HFFc6 (cell line): ENCODE data around the gene ZNF304. TPM values are rescaled to one million over a fixed set of nuclear protein-coding genes. Genes with fewer than 3 reads are reported as not detected.
"Not testable (repeated sequence)": the region's sequence is repeated elsewhere in the genome, so short reads cannot be mapped to it uniquely, and the experiment has no call there.

Source experiments
- DNase-seq: peaks from one replicate; pipeline ENCODE4 v3.0.0-alpha.2; 2018
- H3K27ac Mint-ChIP-seq: 2 replicates; pipeline ENCODE4 v1.8.0; 2020; ENCODE audit warnings: mild to moderate bottlenecking, mixed read lengths
- H3K27me3 Mint-ChIP-seq: 2 replicates; pipeline ENCODE4 v1.8.0; 2021; ENCODE audit warnings: mild to moderate bottlenecking, moderate library complexity, mixed read lengths; ENCODE audit not compliant: insufficient read depth
- H3K36me3 Mint-ChIP-seq: 2 replicates; pipeline ENCODE4 v1.8.0; 2021; ENCODE audit warnings: low read depth, mixed read lengths
- H3K4me1 Mint-ChIP-seq: 2 replicates; pipeline ENCODE4 v1.8.0; 2020; ENCODE audit warnings: low read depth, mixed read lengths
- H3K4me3 Mint-ChIP-seq: 2 replicates; pipeline ENCODE4 v1.8.0; 2020; ENCODE audit warnings: mild to moderate bottlenecking, moderate library complexity, mixed read lengths
- H3K9me3 Mint-ChIP-seq: 2 replicates; pipeline ENCODE4 v1.8.0; 2020; ENCODE audit warnings: mild to moderate bottlenecking, mixed read lengths
- CTCF ChIP-seq: fragments of 200-600 bp; sonication (generic); IDR thresholded peaks from 2 replicates; pipeline ENCODE4 v1.5.0; 2021; ENCODE audit warnings: antibody characterized with exemption, mild to moderate bottlenecking
- total RNA-seq, 6 experiments: library from RNA; stranded (reverse); fragmentation: NEBNext Ultra II Directional; extraction: Animal tissue kit (Norgen Biotek cat#: 25700); gene quantifications; 2 replicates in 1 of 6; 3 replicates in 5 of 6; pipeline ENCODE4 v1.2.3, GENCODE V29; 2021

Gene ZNF304
- total RNA-seq, 6 experiments from 2014 or later: 7.1 to 8.1 (median 7.7) TPM

- H3K4me1 Mint-ChIP-seq: peaks cover 17% of the 10 kb centered on the region
- H3K36me3 Mint-ChIP-seq: peaks cover 35% of the 10 kb centered on the region
- H3K4me3 Mint-ChIP-seq: peak overlapping the region; percentile 97
- no peak for TF ChIP-seq CTCF
- DNase-seq: no peak
- peaks cover 6% of the 10 kb centered on the region for H3K9me3 Mint-ChIP-seq
- H3K27ac Mint-ChIP-seq: peak overlapping the region; percentile 95
- no peaks in the 10 kb centered on the region for H3K27me3 Mint-ChIP-seq
Measured at GRCh38 chr19:57362419-57362818, 11.3 kb downstream of the ZNF304 start.

DNA sequence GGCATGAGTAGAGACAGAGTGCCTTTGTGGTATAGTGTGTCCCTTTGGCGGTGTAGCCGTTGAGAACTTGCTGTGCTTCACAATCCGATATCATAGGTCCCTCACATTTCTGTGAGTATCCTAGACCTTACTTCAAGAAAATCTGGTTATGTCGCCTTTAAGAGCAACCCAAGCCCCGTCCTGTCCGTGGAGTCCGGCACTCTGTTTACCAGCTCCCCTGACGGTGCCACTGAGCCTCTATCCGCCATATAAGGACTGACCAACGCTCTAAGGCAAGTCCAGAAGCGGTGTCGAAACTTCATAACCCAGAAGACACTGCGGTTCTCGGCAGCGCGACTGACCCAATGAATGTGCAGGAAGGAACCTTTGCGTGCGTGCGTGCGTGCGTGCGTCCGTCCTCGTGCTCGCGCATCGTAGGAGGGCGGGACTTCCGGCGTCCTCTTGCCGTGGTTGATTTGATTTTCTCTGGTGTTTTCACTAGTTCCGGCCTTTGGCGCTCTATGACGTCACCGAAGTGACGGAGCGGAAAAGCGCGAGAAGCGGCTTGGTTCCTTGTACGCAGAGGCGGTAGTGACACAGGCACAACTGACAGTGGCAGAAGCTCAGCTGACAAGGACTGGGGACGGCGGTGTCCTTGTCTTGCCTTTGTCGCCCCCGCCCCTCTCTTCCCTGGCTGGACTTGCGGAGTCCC, 12.1 kb downstream of the ZNF304 start, which contains the start of the genes TRAPPC2B and ZNF547:
TRAPPC2B (plus strand) TSS at position 555 of the 691 bp plus-strand sequence. CDS start 1,283 bp downstream, outside the sequence.
ZNF547 (plus strand) TSS at position 555 of the 691 bp plus-strand sequence. CDS start 5,005 bp downstream, outside the sequence.
- Mint-ChIP-seq H3K27me3 (no peaks in the 10 kb centered on the region), H3K4me3 (peak within 1 kb of the TSS; percentile 97), H3K36me3 (peaks cover 29% of the 10 kb centered on the region), H3K4me1 (peaks cover 17% of the 10 kb centered on the region), H3K9me3 (peaks cover 6% of the 10 kb centered on the region), H3K27ac (peak within 1 kb of the TSS; percentile 95)
- no peak for TF ChIP-seq CTCF
- DNase-seq: peak; percentile 100

- no peak for TF ChIP-seq CTCF
- Mint-ChIP-seq H3K4me3 (peak overlapping the region; percentile 97), H3K27ac (peak overlapping the region; percentile 95), H3K4me1 (peaks cover 17% of the 10 kb centered on the region), H3K36me3 (peaks cover 26% of the 10 kb centered on the region), H3K27me3 (no peaks in the 10 kb centered on the region), H3K9me3 (peaks cover 6% of the 10 kb centered on the region)
- DNase-seq: no peak
Measured at GRCh38 chr19:57363688-57364181, 12.7 kb downstream of the ZNF304 start.

- no peak for TF ChIP-seq CTCF
- no peak overlapping the region for H3K27ac Mint-ChIP-seq
- no peak for DNase-seq
- H3K4me1 Mint-ChIP-seq: peaks cover 17% of the 10 kb centered on the region
- H3K4me3 Mint-ChIP-seq: no peak overlapping the region
- H3K9me3 Mint-ChIP-seq: peaks cover 6% of the 10 kb centered on the region
- H3K27me3 Mint-ChIP-seq: peaks cover 2% of the 10 kb centered on the region; the same call in 1 of the 2 replicates
- peaks cover 41% of the 10 kb centered on the region for H3K36me3 Mint-ChIP-seq
Measured at GRCh38 chr19:57366776-57367175, 15.7 kb downstream of the ZNF304 start.

GRCh38 chr19:57374179-57374578, 23.1 kb downstream of the ZNF304 start:
- no peak for TF ChIP-seq CTCF
- H3K4me3 Mint-ChIP-seq: no peak overlapping the region
- H3K27ac Mint-ChIP-seq: no peak overlapping the region
- H3K27me3 Mint-ChIP-seq: peaks cover 2% of the 10 kb centered on the region; the same call in 1 of the 2 replicates
- H3K9me3 Mint-ChIP-seq: peaks cover 64% of the 10 kb centered on the region
- no peaks in the 10 kb centered on the region for H3K4me1 Mint-ChIP-seq
- peaks cover 97% of the 10 kb centered on the region for H3K36me3 Mint-ChIP-seq
- no peak for DNase-seq

DNA sequence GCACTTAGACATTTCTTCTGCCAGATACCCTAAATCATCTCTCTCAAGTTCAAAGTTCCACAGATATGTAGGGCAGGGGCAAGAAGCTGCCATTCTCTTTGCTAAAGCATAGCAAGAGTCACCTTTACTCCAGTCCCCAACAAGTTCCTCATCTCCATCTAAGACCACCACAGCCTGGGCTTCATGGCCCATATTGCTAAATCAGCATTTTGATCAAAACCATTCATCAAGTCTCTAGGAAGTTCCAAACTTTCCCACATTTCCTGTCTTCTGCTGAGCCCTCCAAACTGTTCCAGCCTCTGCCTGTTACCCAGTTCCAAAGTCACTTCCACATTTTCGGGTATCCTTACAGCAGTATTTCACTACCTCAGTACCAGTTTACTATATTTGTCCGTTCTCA, 23.6 kb downstream of the ZNF304 start:
- H3K27me3 Mint-ChIP-seq, H3K4me1 Mint-ChIP-seq, H3K4me3 Mint-ChIP-seq, DNase-seq, H3K27ac Mint-ChIP-seq: not testable (repeated sequence)
- Mint-ChIP-seq H3K9me3 (peaks cover 69% of the 10 kb centered on the region), H3K36me3 (peaks cover 98% of the 10 kb centered on the region)
